NOMO-1 (cell line): Measurements from ENCODE around the gene GIMAP4.
"Not testable (repeated sequence)": the region's sequence is repeated elsewhere in the genome, so short reads cannot be mapped to it uniquely, and the experiment has no call there.

Experiments
- DNase-seq, 2 experiments: peaks; one replicate each; lab custom pipeline; 2025; ENCODE audit not compliant: unreplicated experiment in 2 of 2; lab: John Stamatoyannopoulos, UW

GIMAP4 gene

GRCh38 chr7:150567169-150567568 is at the start of gene GIMAP4:
Gene GIMAP4 (plus strand): TSS chr7:150567390. CDS start chr7:150569902, 2,512 bp downstream.
- peak; percentile 8 to 25 for DNase-seq

GRCh38 chr7:150519310-150519709 is 47.9 kb upstream of the GIMAP4 start:
- no peak for DNase-seq

DNA sequence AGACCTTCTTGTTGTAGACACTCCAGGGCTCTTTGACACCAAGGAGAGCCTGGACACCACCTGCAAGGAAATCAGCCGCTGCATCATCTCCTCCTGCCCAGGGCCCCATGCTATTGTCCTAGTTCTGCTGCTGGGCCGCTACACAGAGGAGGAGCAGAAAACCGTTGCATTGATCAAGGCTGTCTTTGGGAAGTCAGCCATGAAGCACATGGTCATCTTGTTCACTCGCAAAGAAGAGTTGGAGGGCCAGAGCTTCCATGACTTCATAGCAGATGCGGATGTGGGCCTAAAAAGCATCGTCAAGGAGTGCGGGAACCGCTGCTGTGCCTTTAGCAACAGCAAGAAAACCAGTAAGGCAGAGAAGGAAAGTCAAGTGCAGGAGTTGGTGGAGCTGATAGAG is 47.0 kb upstream of the GIMAP4 start:
- DNase-seq, result no peak

DNA sequence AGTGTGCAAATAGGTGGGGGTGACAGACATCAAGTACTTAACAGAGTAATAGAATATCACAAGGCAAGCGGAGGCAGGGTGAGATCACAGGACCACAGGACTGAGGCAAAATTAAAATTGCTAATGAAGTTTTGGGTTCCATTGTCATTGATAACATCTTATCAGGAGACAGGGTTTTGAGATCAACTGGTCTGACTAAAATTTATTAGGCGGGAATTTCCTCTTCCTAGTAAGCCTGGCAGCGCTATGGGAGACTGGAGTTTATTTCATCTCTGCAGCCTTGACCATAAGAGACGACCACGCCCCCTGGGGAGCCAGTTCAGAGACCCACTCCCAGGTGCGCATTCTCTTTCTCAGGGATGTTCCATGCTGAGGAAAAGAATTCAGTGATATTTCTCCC is 44.3 kb upstream of the GIMAP4 start:
- DNase-seq, result not testable (repeated sequence)

DNA sequence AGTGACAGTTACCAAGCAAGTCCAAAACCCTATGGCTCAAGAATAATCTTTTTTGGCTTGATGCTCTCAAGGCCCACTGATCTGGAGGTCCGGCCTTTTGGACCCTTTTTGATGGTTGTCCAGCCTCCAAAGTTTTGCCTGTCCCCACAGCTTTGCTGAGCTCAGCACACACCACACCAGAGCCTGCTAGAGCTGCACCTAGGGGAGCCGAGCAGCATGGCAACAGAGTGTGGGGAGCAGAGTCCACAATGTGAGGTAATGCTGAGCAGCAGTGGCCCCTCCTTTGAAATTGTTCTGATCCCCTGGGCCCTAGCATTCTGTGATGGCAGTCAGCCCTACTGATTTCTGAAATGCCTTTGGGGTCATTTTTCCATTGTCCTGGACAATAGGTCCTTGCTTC is 43.2 kb upstream of the GIMAP4 start:
- DNase-seq, result no peak

DNA sequence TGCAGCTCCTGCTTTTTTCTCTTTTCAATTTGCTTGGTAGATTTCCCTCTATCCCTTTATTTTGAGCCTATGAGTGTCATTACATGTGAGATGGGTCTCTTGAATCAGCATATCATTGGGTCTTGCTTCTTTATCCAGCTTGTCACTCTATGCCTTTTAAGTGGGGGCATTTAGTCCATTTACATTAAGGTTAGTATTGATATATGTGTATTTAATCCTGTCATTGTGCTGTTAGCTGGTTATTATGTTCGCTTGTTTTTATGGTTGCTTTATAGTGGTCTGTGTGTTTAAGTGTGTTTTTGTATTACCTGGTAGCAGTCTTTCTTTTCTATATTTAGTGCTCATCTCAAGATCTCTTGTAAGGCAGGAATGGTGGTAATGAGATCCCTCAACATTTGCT is 35.5 kb upstream of the GIMAP4 start:
- DNase-seq, result no peak

GRCh38 chr7:150538259-150538658 is 28.9 kb upstream of the GIMAP4 start:
- DNase-seq, result no peak

- DNase-seq, result no peak
Measured at GRCh38 chr7:150553163-150553562, 14.0 kb upstream of the GIMAP4 start.

DNA sequence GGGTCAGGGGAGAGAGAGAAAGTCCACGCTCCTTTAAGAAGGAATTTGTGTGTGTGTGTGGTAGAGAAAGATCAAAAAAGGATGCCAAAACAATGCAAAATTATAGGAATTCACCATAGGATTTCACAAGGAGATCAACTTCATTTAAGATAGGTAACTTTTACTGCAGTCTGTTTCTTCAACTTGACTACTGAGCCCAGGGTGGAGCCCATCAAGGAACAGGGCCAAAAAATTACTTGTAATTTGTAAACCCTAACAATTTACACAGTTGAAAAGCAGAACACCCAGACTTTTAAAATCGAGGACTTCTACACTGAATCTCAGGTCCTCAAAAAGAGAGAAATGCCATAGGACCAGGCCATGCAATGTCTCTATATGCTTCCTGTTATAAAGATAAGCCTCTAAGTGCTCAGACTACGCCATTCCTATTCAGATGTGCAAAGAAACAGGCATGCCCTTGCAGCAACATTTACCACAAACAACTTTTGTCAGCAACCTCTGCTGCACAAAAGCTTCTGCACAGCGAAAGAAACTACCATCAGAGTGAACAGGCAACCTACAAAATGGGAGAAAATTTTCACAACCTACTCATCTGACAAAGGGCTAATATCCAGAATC is 10.6 kb upstream of the GIMAP4 start:
- DNase-seq, result peak in 1 of 2 experiments; percentile 18

DNA sequence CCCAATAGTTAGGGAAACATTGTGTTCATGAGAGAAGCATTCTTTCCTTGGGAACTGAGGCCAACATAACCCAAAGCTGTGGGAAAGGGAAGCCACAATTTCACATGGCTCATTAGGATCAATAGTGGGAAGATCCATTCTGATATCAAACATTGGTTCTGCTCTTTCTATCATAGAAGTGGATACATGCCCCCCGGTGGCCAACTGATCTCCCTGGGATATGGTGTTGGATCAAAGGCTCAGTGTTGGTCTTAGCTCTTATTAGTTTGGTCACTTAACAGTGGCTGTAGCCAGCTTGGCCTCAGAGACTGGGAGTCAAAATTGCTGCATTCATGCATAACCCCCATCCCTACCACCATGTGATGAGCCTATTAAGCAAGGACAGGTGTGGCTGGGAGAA is 6.7 kb upstream of the GIMAP4 start:
- no peak for DNase-seq

DNA sequence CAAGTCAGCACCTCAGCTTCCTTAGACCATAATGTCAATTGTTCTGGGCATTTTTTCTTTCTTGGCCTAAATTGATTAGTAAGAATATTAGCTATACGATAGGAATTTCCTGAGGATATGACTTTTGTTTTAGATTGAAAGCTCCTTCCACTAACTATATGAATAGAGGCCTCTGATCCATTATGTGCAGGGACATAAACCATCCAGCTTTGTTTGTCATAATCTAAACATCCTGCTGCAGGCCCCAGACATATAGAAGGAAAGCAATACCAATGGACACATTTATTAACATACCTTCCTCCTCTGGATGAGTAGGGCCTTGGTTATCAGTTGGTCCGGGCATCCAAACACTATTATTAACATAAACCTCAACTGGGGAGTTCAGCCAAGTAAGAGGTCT is 4.3 kb upstream of the GIMAP4 start:
- no peak for DNase-seq

GRCh38 chr7:150564006-150564405 is 3.2 kb upstream of the GIMAP4 start:
- no peak for DNase-seq

DNA sequence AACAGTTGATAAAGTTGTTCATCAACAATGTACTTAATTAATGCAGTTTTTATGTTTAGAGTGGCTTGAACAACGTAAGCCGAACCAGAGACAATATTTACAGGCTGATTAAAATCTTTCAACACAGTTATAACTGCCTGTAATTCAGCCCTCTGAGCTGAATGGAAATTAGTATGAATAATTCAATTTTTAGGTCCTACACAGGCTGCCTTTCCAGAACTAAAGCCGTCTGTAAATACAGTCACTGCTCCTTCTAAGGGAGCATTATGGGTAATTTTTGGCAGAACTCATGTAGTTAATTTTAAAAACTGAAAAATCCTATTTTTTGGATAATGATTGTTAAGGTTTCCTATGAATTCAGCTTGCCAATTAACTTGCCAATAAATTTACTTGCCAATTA is 2.6 kb upstream of the GIMAP4 start:
- no peak for DNase-seq

DNA sequence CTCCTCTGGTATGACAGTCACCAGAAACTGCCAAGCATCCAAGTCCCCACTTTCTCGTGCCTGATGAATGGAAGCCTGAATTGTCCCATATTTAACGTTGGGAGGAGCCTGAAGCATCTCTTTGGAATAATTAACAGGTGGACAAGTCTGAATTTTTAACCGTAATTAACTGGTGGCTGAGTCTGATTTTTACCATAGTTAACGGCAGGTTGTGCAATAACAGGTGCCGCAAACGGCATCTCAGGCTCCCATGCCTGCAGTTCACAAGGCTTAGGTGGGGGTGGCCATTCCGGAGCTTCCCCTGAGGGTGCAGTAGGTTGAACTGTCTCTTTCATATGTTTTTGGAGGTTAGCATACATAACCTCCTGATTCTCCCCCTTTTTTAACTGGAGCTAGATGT is 2.0 kb upstream of the GIMAP4 start:
- DNase-seq, result no peak

DNA sequence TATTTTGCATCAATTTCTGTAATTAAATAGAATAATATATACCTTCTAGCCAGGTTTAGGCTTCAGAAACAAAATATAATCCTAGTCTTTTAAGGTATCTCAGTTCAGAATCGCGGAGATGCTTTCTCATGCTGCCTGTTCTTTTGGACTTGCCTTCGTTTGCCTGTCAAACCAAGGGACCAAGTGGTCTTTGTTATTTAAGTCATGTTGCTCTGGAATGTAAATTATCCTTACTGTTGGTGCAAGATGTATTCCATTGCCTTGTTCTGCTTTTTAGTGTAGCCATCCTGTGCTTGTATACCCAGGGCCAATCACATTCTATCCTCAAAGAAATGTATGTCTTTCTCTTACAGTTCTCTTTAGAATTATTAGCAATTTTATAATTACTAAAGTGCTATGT is 1.1 kb upstream of the GIMAP4 start:
- no peak for DNase-seq

- DNase-seq, result no peak
Measured at GRCh38 chr7:150566572-150566971, 618 bp upstream of the GIMAP4 start.

DNA sequence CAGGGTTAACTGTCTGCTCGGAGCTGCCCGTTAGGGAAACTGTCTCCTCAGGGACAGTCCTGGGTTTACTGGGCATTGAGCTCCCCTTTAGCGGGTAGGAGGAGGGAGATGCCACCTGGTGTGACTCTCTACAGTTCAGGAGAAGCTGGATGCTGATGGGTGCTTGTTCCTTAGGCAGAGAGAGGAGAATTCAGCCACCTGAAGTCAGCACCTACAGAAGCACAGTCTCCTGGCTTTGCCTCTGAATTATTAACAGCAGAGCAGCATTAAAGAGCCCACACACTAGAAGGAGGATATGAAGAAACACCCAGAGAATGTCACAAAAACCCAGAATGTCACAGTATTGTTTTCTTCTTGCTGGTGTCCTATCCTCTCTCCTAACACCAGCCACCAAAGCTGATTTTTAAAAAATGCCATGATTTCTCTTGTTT is 696 bp downstream of the GIMAP4 start:
- no peak for DNase-seq

DNA sequence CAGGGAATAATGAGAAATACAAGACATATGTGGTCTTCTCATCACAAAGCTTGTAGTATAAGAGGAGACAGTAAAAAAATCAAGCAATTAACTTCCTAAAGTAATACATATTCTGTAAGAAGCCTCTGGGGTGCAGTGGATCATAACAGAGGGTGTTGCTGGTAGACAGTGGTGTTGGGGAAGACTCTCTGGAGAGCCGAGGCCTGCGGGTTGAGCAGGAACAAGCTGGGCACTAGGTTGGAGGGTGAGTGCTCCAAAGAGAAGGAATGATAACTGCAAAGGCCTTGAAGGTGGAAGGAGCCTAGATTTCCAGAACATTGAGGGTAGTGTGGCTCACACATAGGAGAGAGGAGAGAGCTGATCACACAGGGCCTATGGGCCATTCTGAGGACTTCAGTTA is 1.5 kb downstream of the GIMAP4 start:
- DNase-seq, result no peak

DNA sequence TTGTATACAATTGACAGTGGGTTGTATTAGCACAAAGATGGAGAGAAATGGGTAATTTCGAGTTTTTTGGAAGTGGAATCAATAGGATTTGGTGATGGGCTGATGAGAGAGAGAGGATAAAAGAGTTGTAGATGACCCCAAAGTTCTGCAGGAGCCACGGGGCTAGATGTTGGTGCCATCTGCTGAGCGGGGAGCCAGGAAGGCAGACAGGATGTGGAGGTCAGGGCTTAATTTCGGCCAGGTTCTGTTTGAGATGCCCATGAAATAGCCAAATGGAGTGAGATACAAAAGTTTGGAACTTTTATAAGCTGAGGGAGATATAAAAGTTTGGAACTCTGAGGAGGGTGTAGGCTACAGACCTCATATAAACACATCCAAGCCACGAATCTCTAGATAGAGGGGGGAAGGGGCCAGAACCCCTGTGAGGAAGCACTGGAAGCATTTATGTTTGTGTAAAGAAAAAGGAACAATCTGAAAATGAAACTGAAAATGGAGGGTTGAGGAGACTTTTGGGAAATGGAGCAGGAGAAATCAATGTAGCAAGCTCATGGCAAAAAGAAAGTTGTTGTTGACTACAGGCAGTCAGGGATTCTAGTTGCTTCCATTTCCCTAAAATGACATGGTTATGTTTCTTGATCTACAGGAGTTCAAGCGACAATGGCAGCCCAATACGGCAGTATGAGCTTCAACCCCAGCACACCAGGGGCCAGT is 2.2 kb downstream of the GIMAP4 start:
- no peak for DNase-seq

- no peak for DNase-seq
Measured at GRCh38 chr7:150570556-150571465, 3.6 kb downstream of the GIMAP4 start.

GRCh38 chr7:150572496-150572895 is 5.3 kb downstream of the GIMAP4 start:
- DNase-seq, result no peak
